H1 (cell line): Measurements from ENCODE around the gene EFR3B. TPM values are rescaled to one million over a fixed set of nuclear protein-coding genes. Genes with fewer than 3 reads are reported as not detected.

Source experiments
- CTCF ChIA-PET: fragments of 300-600 bp; sonication (Branson Sonifier 250); formaldehyde crosslinking; loops from one replicate; lab custom pipeline; 2021; ENCODE audit not compliant: partially characterized antibody; lab: Charles Lee
- POLR2A ChIA-PET: fragments of 300-600 bp; sonication (Branson Sonifier 250); formaldehyde crosslinking; loops from one replicate; lab custom pipeline; 2021; ENCODE audit warnings: inconsistent platforms; ENCODE audit not compliant: partially characterized antibody; lab: Charles Lee
- DNase-seq, 2 experiments: peaks; one replicate each; pipeline versions ENCODE4 v3.0.0 to v3.0.0-alpha.2; 2010 to 2022; ENCODE audit warnings: low spot score in 2 of 2, low read depth in 1 of 2, mixed read lengths in 1 of 2
- FAIRE-seq: peaks from 2 replicates; lab custom pipeline; 2011; peaks lifted over from hg19 to GRCh38; lab: Jason Lieb, UNC
- H2AFZ ChIP-seq: 2 replicates; pipeline ENCODE4 v1.8.1; 2012; ENCODE audit warnings: low read length, inconsistent platforms
- H2AK5ac ChIP-seq: 2 replicates; pipeline ENCODE4 v1.6.1; 2013; ENCODE audit warnings: low read depth, low read length
- H2BK120ac ChIP-seq: replicated peaks from 2 replicates; pipeline ENCODE3; 2013; ENCODE audit warnings: low read depth, low read length, inconsistent platforms
- H2BK12ac ChIP-seq: 2 replicates; pipeline ENCODE4 v1.6.1; 2013; ENCODE audit warnings: low read depth, low read length
- H2BK15ac ChIP-seq: 2 replicates; pipeline ENCODE4 v1.6.1; 2013; ENCODE audit warnings: low read length
- H2BK20ac ChIP-seq: 2 replicates; pipeline ENCODE4 v1.6.1; 2013; ENCODE audit warnings: low read length
- H2BK5ac ChIP-seq: 2 replicates; pipeline ENCODE4 v1.6.1; 2013; ENCODE audit warnings: low read depth, low read length
- H3K14ac ChIP-seq: 2 replicates; pipeline ENCODE4 v1.6.1; 2013; ENCODE audit warnings: inconsistent platforms; ENCODE audit not compliant: insufficient read length
- H3K18ac ChIP-seq: 2 replicates; pipeline ENCODE4 v1.6.1; 2013; ENCODE audit warnings: low read length; ENCODE audit errors: extremely low read depth
- H3K23ac ChIP-seq: 2 replicates; pipeline ENCODE4 v1.6.1; 2013; ENCODE audit warnings: inconsistent platforms; ENCODE audit not compliant: insufficient read length
- H3K23me2 ChIP-seq: 2 replicates; pipeline ENCODE4 v1.6.1; 2013; ENCODE audit warnings: low read depth, low read length
- H3K27ac ChIP-seq: 2 replicates; pipeline ENCODE4 v1.6.1; 2011; ENCODE audit warnings: low read depth, low read length, inconsistent platforms
- H3K27me3 ChIP-seq, 4 experiments: replicated peaks in 1 of 4; 1 replicate in 1 of 4; 2 replicates in 3 of 4; pipeline versions ENCODE4 v1.6.1 to v1.8.1; 2011 to 2013; ENCODE audit warnings: low read length in 3 of 4, mild to moderate bottlenecking in 3 of 4, inconsistent platforms in 2 of 4, mixed read lengths in 2 of 4, moderate library complexity in 1 of 4; ENCODE audit not compliant: control insufficient read depth in 3 of 4, insufficient read depth in 3 of 4; ENCODE audit errors: extremely low read depth in 1 of 4
- H3K36me3 ChIP-seq, 4 experiments: 2 replicates each; pipeline versions ENCODE4 v1.6.1 to v1.8.1; 2011 to 2013; ENCODE audit warnings: mild to moderate bottlenecking in 4 of 4, low read length in 3 of 4, moderate library complexity in 2 of 4, control low read depth in 1 of 4, inconsistent platforms in 1 of 4; ENCODE audit not compliant: insufficient read depth in 4 of 4, control insufficient read depth in 2 of 4
- H3K4ac ChIP-seq: replicated peaks from 2 replicates; pipeline ENCODE3; 2013; ENCODE audit warnings: low read length, low read depth, mixed read lengths, inconsistent platforms; ENCODE audit not compliant: insufficient read length
- H3K4me1 ChIP-seq, 4 experiments: replicated peaks in 1 of 4; 1 replicate in 1 of 4; 2 replicates in 3 of 4; pipeline versions ENCODE4 v1.6.1 to v1.8.1; 2011 to 2013; ENCODE audit warnings: low read length in 3 of 4, inconsistent platforms in 2 of 4, mixed read lengths in 1 of 4; ENCODE audit not compliant: insufficient read depth in 4 of 4, control insufficient read depth in 3 of 4
- H3K4me2 ChIP-seq, 2 experiments: 2 replicates each; pipeline versions ENCODE4 v1.6.1 to v1.8.1; 2011 to 2013; ENCODE audit warnings: low read depth in 2 of 2, low read length in 2 of 2, control low read depth in 1 of 2, inconsistent platforms in 1 of 2, mild to moderate bottlenecking in 1 of 2; ENCODE audit not compliant: insufficient read depth in 1 of 2
- H3K4me3 ChIP-seq, 4 experiments: fragments of 200-600, 300-600 bp in 1 of 4; sonication (generic), shearing (Covaris generic), sonication (Bioruptor Twin) in 1 of 4; 2 replicates each; pipeline versions ENCODE4 v1.5.1 to v1.8.1; 2011 to 2016; ENCODE audit warnings: low read length in 4 of 4, low read depth in 3 of 4, control low read depth in 2 of 4, inconsistent platforms in 2 of 4, mild to moderate bottlenecking in 2 of 4, mixed read lengths in 1 of 4, moderate library complexity in 1 of 4; ENCODE audit not compliant: insufficient read depth in 2 of 4; ENCODE audit errors: extremely low read depth in 1 of 4
- H3K56ac ChIP-seq: replicated peaks from 2 replicates; pipeline ENCODE3; 2013; ENCODE audit warnings: low read depth, mild to moderate bottlenecking, mixed read lengths, low read length, inconsistent platforms; ENCODE audit not compliant: insufficient read length
- H3K79me1 ChIP-seq: 2 replicates; pipeline ENCODE4 v1.6.1; 2013; ENCODE audit warnings: low read depth, low read length, control low read depth
- H3K79me2 ChIP-seq, 2 experiments: 2 replicates each; pipeline versions ENCODE4 v1.6.1 to v1.8.1; 2012 to 2013; ENCODE audit warnings: low read length in 2 of 2, mild to moderate bottlenecking in 2 of 2, inconsistent platforms in 1 of 2; ENCODE audit not compliant: insufficient read depth in 2 of 2, control insufficient read depth in 1 of 2
- H3K9ac ChIP-seq, 4 experiments: replicated peaks in 1 of 4; 1 replicate in 1 of 4; 2 replicates in 3 of 4; pipeline versions ENCODE4 v1.6.1 to v1.8.1; 2011 to 2013; ENCODE audit warnings: low read depth in 3 of 4, low read length in 3 of 4, control low read depth in 2 of 4, mild to moderate bottlenecking in 2 of 4, moderate library complexity in 2 of 4, inconsistent platforms in 1 of 4; ENCODE audit errors: extremely low read depth in 1 of 4
- H3K9me3 ChIP-seq, 2 experiments: 2 replicates each; pipeline versions ENCODE4 v1.6.1 to v1.8.1; 2012 to 2013; ENCODE audit warnings: mild to moderate bottlenecking in 2 of 2, moderate library complexity in 2 of 2, control low read depth in 1 of 2, inconsistent platforms in 1 of 2, low read depth in 1 of 2, low read length in 1 of 2, mixed read lengths in 1 of 2; ENCODE audit not compliant: insufficient read depth in 2 of 2
- H4K20me1 ChIP-seq, 2 experiments: replicated peaks in 1 of 2; 2 replicates each; pipeline versions ENCODE3 to v1.8.1; 2011 to 2013; ENCODE audit warnings: inconsistent platforms in 2 of 2, low read length in 2 of 2, mild to moderate bottlenecking in 1 of 2; ENCODE audit not compliant: insufficient read depth in 2 of 2, control insufficient read depth in 1 of 2
- H4K5ac ChIP-seq: 2 replicates; pipeline ENCODE4 v1.6.1; 2013; ENCODE audit warnings: low read length, low read depth, mixed read lengths, inconsistent platforms; ENCODE audit not compliant: insufficient read length
- H4K8ac ChIP-seq: 2 replicates; pipeline ENCODE4 v1.8.0; 2013; ENCODE audit warnings: mild to moderate bottlenecking, moderate library complexity, low read length, inconsistent platforms; ENCODE audit not compliant: insufficient read depth; ENCODE audit errors: extremely low read depth
- H4K91ac ChIP-seq: replicated peaks from 2 replicates; pipeline ENCODE3; 2013; ENCODE audit warnings: low read length, mixed read lengths, inconsistent platforms; ENCODE audit not compliant: insufficient read length
- ASH2L ChIP-seq: fragments of 200-600, 300-600 bp; sonication (generic); IDR thresholded peaks from one replicate; pipeline ENCODE4 v1.7.1; 2017; ENCODE audit warnings: low read length
- CHD2 ChIP-seq: IDR thresholded peaks from 2 replicates; pipeline ENCODE4 v1.6.1; 2012; ENCODE audit warnings: low read length, improper control_type of control experiment
- GABPA ChIP-seq: IDR thresholded peaks from 2 replicates; pipeline ENCODE4 v1.6.1; 2011; ENCODE audit warnings: mild to moderate bottlenecking, low read length, moderate library complexity, borderline replicate concordance; ENCODE audit not compliant: insufficient read depth
- HDAC2 ChIP-seq, 2 experiments: fragments of 300-600 bp in 1 of 2; sonication (generic) in 1 of 2; IDR thresholded peaks; 2 replicates each; pipeline ENCODE4 v1.6.1; 2011 to 2012; ENCODE audit warnings: low read depth in 2 of 2, low read length in 2 of 2, mild to moderate bottlenecking in 2 of 2, moderate library complexity in 2 of 2, borderline replicate concordance in 1 of 2, inconsistent platforms in 1 of 2
- RNF2 ChIP-seq: fragments of 200-900, 300-1000 bp; sonication (generic); IDR thresholded peaks from 2 replicates; pipeline ENCODE4 v1.7.1; 2016; ENCODE audit warnings: borderline replicate concordance, low read depth, mild to moderate bottlenecking, antibody characterized with exemption, low read length; ENCODE audit not compliant: poor library complexity, severe bottlenecking; ENCODE audit errors: missing control alignments
- SAP30 ChIP-seq: fragments of 300-600 bp; sonication (generic); IDR thresholded peaks from 2 replicates; pipeline ENCODE4 v1.7.1; 2012; ENCODE audit warnings: low read length, moderate library complexity, mild to moderate bottlenecking, inconsistent platforms; ENCODE audit not compliant: insufficient read depth, insufficient replicate concordance
- SIN3A ChIP-seq, 2 experiments: IDR thresholded peaks in 1 of 2; conservative IDR thresholded peaks in 1 of 2; 2 replicates each; pipeline ENCODE4 v1.6.1; 2011 to 2012; ENCODE audit warnings: low read length in 2 of 2, improper control_type of control experiment in 1 of 2, low read depth in 1 of 2, mild to moderate bottlenecking in 1 of 2
- SP4 ChIP-seq: IDR thresholded peaks from 2 replicates; pipeline ENCODE4 v1.6.1; 2012; ENCODE audit warnings: low read length, inconsistent platforms
- WGBS, 2 experiments: shearing (Covaris generic) in 1 of 2; methylation state at CpG; one replicate each; pipeline versions ENCODE4 v1.1.6 to v1.1.7; 2013 to 2015; ENCODE audit warnings: low lambda C conversion rate in 2 of 2, mixed read lengths in 2 of 2, inconsistent platforms in 1 of 2, low coverage in 1 of 2, missing lambda C conversion rate in 1 of 2; ENCODE audit not compliant: insufficient replicate concordance in 2 of 2, insufficient coverage in 1 of 2, insufficient read length in 1 of 2; ENCODE audit errors: extremely low coverage in 1 of 2, missing lambda C conversion rate in 1 of 2; 5-methylcytosine and 5-hydroxymethylcytosine counted together
- polyA plus RNA-seq, 7 experiments: library from polyadenylated mRNA; depleted of rRNA in 3 of 7; stranded (reverse) in 5 of 7; unstranded in 2 of 7; fragments of >200 nt in 5 of 7; fragments of 200-250 nt in 2 of 7; gene quantifications; 1 replicate in 5 of 7; 2 replicates in 1 of 7; 4 replicates in 1 of 7; pipeline versions ENCODE4 v1.2.1 to v1.2.3, GENCODE V29; 2011 to 2013; ENCODE audit warnings: missing spikeins in 2 of 7, mixed read lengths in 2 of 7
- total RNA-seq: library from RNA; stranded (reverse); fragmentation: NEBNext Ultra II Directional; extraction: Animal tissue kit (Norgen Biotek cat#: 25700); gene quantifications from 2 replicates; pipeline ENCODE4 v1.2.1, GENCODE V29; 2021
- TF ChIP-seq, protein P1 (sequence below), 3 experiments: IDR thresholded peaks; 1 replicate in 2 of 3; 2 replicates in 1 of 3; pipeline versions ENCODE4 v1.5.1 to v1.6.1; 2011; ENCODE audit warnings: low read length in 3 of 3, mild to moderate bottlenecking in 3 of 3, inconsistent platforms in 2 of 3, low read depth in 1 of 3, moderate library complexity in 1 of 3; ENCODE audit not compliant: insufficient read depth in 1 of 3; ENCODE audit errors: control extremely low read depth in 1 of 3

EFR3B gene
- total and polyA plus RNA-seq, 2 of the 8 experiments (the other 6 are each of a cell fraction or from before 2014, with no cell fraction given) = 3.4 to 9.6 TPM

DNA sequence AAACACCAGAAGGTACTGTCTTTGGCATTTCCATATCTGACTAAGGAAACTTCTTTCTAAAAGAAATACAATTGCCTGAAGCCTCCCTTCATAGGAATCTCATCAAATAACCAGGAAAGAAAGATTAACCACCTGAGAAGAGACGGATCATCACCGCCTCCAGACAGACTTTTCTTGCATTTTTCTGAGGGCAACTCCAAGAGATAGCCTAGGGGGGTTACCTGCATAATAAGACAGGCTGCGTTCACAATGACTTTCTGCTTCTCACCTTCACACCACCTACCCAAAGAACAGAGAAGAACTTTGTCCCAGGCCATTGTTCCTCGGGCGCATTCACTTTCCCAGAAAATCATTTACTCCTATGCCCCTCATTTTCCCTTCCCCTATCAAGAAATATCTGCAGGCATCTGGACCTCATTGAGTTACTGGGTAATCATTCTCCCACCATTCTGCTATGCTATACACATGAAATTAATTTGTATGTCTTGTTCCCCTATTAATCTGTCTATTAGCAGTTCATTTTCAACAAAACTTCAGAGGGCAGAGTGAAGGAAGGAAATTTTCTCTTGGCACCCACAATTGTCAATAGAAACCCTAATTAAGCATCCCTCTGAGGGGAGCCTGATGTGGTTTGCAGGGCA is 134.8 kb downstream of the EFR3B start:
- Histone ChIP-seq H4K8ac (no peak overlapping the region), H3K4me2 (no peak overlapping the region)
- CTCF ChIA-PET = interaction anchor here (0.9 to 1.0 kb wide), 2 partner anchors 10 to 52 kb away, joined by 3 to 4 read pairs; no protein-coding TSS in a partner anchor
- no peak for TF ChIP-seq RNF2
- no peak for TF ChIP-seq ASH2L
- TF ChIP-seq HDAC2 (IDR thresholded peaks at IDR 0.05; ENCODE audit: borderline replicate concordance in 1 of 2, low read depth in 2 of 2, low read length in 2 of 2) = no peak
- no peak for TF ChIP-seq SP4
- TF ChIP-seq, protein P1, sequence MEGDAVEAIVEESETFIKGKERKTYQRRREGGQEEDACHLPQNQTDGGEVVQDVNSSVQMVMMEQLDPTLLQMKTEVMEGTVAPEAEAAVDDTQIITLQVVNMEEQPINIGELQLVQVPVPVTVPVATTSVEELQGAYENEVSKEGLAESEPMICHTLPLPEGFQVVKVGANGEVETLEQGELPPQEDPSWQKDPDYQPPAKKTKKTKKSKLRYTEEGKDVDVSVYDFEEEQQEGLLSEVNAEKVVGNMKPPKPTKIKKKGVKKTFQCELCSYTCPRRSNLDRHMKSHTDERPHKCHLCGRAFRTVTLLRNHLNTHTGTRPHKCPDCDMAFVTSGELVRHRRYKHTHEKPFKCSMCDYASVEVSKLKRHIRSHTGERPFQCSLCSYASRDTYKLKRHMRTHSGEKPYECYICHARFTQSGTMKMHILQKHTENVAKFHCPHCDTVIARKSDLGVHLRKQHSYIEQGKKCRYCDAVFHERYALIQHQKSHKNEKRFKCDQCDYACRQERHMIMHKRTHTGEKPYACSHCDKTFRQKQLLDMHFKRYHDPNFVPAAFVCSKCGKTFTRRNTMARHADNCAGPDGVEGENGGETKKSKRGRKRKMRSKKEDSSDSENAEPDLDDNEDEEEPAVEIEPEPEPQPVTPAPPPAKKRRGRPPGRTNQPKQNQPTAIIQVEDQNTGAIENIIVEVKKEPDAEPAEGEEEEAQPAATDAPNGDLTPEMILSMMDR (IDR thresholded peaks at IDR 0.05; ENCODE audit: control extremely low read depth in 1 of 3, insufficient read depth in 1 of 3, low read depth in 1 of 3, low read length in 3 of 3) = no peak
- TF ChIP-seq SAP30 = no peak
- TF ChIP-seq CHD2 = no peak
- TF ChIP-seq SIN3A (conservative IDR thresholded peaks at IDR 0.05 in 1 of 2, IDR thresholded peaks at IDR 0.05 in 1 of 2; ENCODE audit: low read depth in 1 of 2, low read length in 2 of 2) = no peak
- TF ChIP-seq GABPA = no peak

More for the DNA sequence above, 134.8 kb downstream of the EFR3B start:
- DNase-seq = no peak
- Histone ChIP-seq H3K23me2 (peaks cover 2% of the 10 kb centered on the region; the same call in 1 of the 2 replicates), H3K18ac (no peak overlapping the region), H3K9ac (no peak overlapping the region), H4K20me1 (no peaks in the 10 kb centered on the region), H3K56ac (no peak overlapping the region), H3K36me3 (no peaks in the 10 kb centered on the region), H2AK5ac (no peak overlapping the region), H2BK120ac (no peak overlapping the region), H2BK15ac (no peak overlapping the region), H2BK12ac (no peak overlapping the region), H2BK5ac (no peak overlapping the region), H3K14ac (no peak overlapping the region), H3K79me2 (no peaks in the 10 kb centered on the region), H4K5ac (no peak overlapping the region), H3K9me3 (no peaks in the 10 kb centered on the region), H2AFZ (no peak overlapping the region), H3K79me1 (no peaks in the 10 kb centered on the region), H3K4ac (no peak overlapping the region), H3K23ac (no peak overlapping the region), H3K27me3 (0 out of 7 replicates have a peak, but pooled peaks cover 0 to 2% (median 0%) of the 10 kb centered on the region in 4 experiments), H3K4me1 (peaks cover 0 to 4% (median 0%) of the 10 kb centered on the region in 4 experiments; a peak in 1 of 7 replicates), H2BK20ac (no peak overlapping the region), H4K91ac (no peak overlapping the region), H3K4me3 (no peak overlapping the region), H3K27ac (no peak overlapping the region)
- WGBS, 2 experiments = 69% methylated on average over 5 of the region's 5 CpGs; no CpG with 5 or more reads in 1 of the 2 experiments
- FAIRE-seq = no peak
- POLR2A ChIA-PET = no interaction called here
